ENCODE measurements around the gene GCA. TPM values are rescaled to one million over a fixed set of nuclear protein-coding genes. Genes with fewer than 3 reads are reported as not detected.

The GCA gene, protein sequence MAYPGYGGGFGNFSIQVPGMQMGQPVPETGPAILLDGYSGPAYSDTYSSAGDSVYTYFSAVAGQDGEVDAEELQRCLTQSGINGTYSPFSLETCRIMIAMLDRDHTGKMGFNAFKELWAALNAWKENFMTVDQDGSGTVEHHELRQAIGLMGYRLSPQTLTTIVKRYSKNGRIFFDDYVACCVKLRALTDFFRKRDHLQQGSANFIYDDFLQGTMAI
- 9.5 TPM for total RNA-seq
- long read RNA-seq, transcript GCA-204 (8 exons, 1,992 nt) = major isoform, 6 of 7 reads
- long read RNA-seq, partial matches to known transcripts = 0 of 7 reads
- long read RNA-seq, other reads (novel, unspliced or antisense) = 1 of 7 reads

GRCh38 chr2:162343824-162344616, at the start of gene GCA:
Gene GCA (plus strand): TSS chr2:162344132. CDS start chr2:162344249, 117 bp downstream.
- intact Hi-C loops (cut with micrococcal nuclease) = no loop called here
- DNase-seq (peak; percentile 96), ATAC-seq (peak; percentile 100)

- intact Hi-C loops (cut with micrococcal nuclease) = loop anchor here (5.0 to 10.0 kb wide), 2 partner anchors 73 to 710 kb away; no protein-coding TSS in a partner anchor
- DNase-seq (no peak), ATAC-seq (no peak)
Observed at GRCh38 chr2:162295009-162295408, 48.9 kb upstream of the GCA start.

GRCh38 chr2:162297925-162298552, 45.9 kb upstream of the GCA start:
- no peak for DNase-seq
- peak; percentile 25 for ATAC-seq
- intact Hi-C loops (cut with micrococcal nuclease) = loop anchor here (5.0 to 10.0 kb wide), 2 partner anchors 76 to 713 kb away; no protein-coding TSS in a partner anchor

- ATAC-seq (no peak), DNase-seq (no peak)
- intact Hi-C loops (cut with micrococcal nuclease) = loop anchor here (5.0 to 10.0 kb wide), 2 partner anchors 77 to 714 kb away; no protein-coding TSS in a partner anchor
Observed at GRCh38 chr2:162298669-162299335, 45.1 kb upstream of the GCA start.

GRCh38 chr2:162300266-162300665, 43.7 kb upstream of the GCA start:
- DNase-seq (no peak), ATAC-seq (no peak)
- intact Hi-C loops (cut with micrococcal nuclease) = no loop called here

DNA sequence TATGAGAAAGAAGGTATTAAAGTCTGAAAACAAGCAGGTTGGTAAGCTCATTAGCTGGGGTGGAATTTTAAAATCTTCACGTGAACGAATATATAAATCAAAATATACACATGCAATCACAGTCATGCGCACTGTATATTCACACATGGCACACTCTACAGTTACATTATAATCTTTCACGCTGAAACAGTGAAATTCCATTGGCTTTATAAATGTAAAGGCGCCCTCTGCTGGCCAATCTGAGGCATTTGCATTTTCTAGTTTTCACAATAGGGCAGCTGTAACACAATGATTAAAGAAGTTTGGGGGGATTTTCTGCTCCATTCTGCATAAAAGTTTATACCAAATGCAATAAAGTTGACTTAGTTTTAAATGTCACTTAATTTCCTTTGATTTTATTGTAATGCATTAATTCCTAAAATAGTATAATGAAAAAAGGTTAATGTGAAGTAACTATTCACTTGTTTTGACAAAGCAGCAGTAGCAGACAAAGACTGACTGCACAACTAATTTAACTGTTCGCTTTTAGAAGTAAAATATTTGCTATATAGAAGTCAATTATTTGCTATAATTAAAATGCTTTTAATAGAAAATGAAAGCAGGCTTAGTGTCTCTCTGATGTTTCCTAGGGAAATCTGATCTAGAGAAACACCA, 42.7 kb upstream of the GCA start:
- intact Hi-C loops (cut with micrococcal nuclease) = no loop called here
- ATAC-seq = peak; percentile 48
- no peak for DNase-seq

DNA sequence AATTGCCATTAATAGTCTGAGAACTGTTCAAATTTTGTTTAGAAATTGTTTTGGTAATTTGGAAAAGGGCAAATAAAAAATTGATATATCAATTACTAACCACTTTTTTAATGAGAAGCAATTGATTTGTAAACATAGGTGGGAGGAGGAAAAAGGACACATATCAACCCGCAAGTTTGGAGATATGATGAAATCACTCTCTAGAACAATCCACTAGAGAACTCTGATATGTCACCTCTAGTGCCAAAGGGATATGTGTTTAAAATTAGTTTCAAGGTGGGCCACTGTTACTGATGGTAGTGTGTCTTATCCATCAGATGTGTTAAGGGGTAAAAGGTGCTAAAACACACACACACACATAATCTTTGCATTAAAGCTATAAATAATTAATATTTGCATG, 42.1 kb upstream of the GCA start:
- ATAC-seq (no peak), DNase-seq (no peak)
- intact Hi-C loops (cut with micrococcal nuclease) = no loop called here

DNA sequence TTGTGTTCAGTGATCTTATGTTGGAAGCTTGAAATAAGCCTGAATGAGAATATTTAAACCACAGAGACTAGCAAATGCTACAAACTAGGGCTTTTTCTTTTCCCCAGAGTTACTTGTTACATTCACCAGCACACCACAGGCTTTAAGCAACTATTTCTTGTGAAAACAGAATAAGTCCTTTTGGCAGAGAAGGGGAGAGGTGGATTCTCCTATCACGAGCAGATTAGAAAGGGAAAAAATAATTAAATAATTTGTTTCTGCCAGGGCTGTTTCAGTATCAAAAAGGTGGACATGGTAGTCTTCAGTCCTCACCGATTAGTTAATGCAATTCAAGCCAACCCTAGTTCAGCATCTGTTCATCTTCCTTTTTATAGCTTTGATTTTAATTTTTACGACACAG, 38.0 kb upstream of the GCA start:
- DNase-seq (no peak), ATAC-seq (no peak)
- intact Hi-C loops (cut with micrococcal nuclease) = no loop called here

GRCh38 chr2:162308747-162309503, 35.0 kb upstream of the GCA start:
- intact Hi-C loops (cut with micrococcal nuclease) = no loop called here
- ATAC-seq (no peak), DNase-seq (no peak)

- DNase-seq (no peak), ATAC-seq (no peak)
- intact Hi-C loops (cut with micrococcal nuclease) = no loop called here
Observed at GRCh38 chr2:162312853-162313252, 31.1 kb upstream of the GCA start.

DNA sequence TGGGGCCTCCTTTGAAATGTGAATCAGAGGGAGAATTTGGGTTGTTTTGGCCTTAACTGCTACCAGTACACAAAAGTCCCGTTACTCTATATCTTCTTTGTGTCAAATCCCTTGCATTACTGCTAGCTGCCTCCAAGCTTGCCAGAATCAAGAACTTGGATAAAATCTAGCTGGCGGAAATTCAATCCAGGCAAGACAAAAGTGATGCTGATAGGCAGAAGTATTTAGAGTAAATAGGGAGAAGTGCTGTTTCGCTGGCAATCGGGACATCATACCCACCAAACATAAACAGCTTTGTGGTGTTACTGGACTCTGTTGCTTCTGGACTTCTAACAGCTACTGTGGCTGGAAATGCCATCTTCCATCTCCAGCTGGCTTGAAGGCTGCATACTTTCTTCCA, 28.0 kb upstream of the GCA start:
- intact Hi-C loops (cut with micrococcal nuclease) = no loop called here
- no peak for ATAC-seq
- no peak for DNase-seq

GRCh38 chr2:162316590-162316989, 27.3 kb upstream of the GCA start:
- ATAC-seq = no peak
- no peak for DNase-seq
- intact Hi-C loops (cut with micrococcal nuclease) = no loop called here

- intact Hi-C loops (cut with micrococcal nuclease) = no loop called here
- no peak for DNase-seq
- no peak for ATAC-seq
Observed at GRCh38 chr2:162317058-162317742, 26.7 kb upstream of the GCA start.

DNA sequence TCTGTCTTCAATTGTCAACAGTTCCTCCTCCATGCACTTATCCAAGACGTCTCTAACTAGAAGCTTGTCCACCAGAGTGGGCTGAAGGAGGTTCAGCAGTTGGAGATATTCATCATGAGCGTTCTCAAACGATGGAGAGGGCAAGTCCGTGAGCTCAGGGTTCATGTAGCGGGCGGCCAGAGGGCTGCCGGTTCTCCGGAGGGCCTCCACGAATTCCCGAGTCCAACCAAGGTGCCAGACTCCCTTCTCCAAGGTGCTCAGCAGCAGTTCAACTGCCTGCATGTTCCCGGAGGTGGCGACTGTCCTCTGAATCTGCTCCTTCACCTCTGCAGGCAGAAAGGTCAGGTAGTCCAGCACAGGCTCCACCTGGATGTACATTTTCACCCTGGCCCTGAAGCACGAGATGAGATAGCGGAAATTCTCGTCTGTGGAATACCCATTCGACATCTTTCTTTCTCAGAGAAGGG, 26.0 kb upstream of the GCA start:
- ATAC-seq (peak; percentile 21), DNase-seq (peak; percentile 41)
- intact Hi-C loops (cut with micrococcal nuclease) = no loop called here

- peak; percentile 98 for ATAC-seq
- intact Hi-C loops (cut with micrococcal nuclease) = no loop called here
Observed at GRCh38 chr2:162318328-162319180, 25.4 kb upstream of the GCA start, which contains the start of gene IFIH1. Gene IFIH1 (minus strand): TSS chr2:162318684. CDS start chr2:162318307, 377 bp downstream.

GRCh38 chr2:162320864-162321517, 22.9 kb upstream of the GCA start:
- intact Hi-C loops (cut with micrococcal nuclease) = no loop called here
- no peak for ATAC-seq
- DNase-seq = no peak

More at GRCh38 chr2:162318328-162319180, 25.4 kb upstream of the GCA start, which contains the start of gene IFIH1:
- DNase-seq = peak; percentile 82
